Endothelial cell of umbilical vein (primary cell): Measurements from ENCODE around the gene MVK.

ENCODE experiments used
- CTCF ChIP-seq, 2 donors: IDR thresholded peaks; 1 replicate in 1 of 2; 2 replicates in 1 of 2; pipeline ENCODE4 v1.5.1; 2011; ENCODE audit warnings: low read length in 2 of 2, mild to moderate bottlenecking in 2 of 2, moderate library complexity in 2 of 2, control low read depth in 1 of 2, inconsistent platforms in 1 of 2, low read depth in 1 of 2; ENCODE audit not compliant: insufficient read depth in 1 of 2; ENCODE audit errors: extremely low read depth in 1 of 2
- EZH2 ChIP-seq: IDR thresholded peaks from 2 replicates; pipeline ENCODE4 v1.6.1; 2012; ENCODE audit warnings: borderline replicate concordance, low read depth, mild to moderate bottlenecking, moderate library complexity, low read length, inconsistent platforms; ENCODE audit not compliant: severe bottlenecking
- GATA2 ChIP-seq: IDR thresholded peaks from 2 replicates; pipeline ENCODE4 v1.7.0; 2011; ENCODE audit warnings: low read depth, mild to moderate bottlenecking, moderate library complexity, mixed read lengths, low read length; ENCODE audit not compliant: insufficient read length, insufficient read depth
- JUN ChIP-seq: IDR thresholded peaks from 2 replicates; pipeline ENCODE4 v1.6.1; 2011; ENCODE audit warnings: borderline replicate concordance, low read depth; ENCODE audit not compliant: insufficient read length, insufficient read depth
- MYC ChIP-seq: IDR thresholded peaks from one replicate; pipeline ENCODE4 v1.6.1; 2011; ENCODE audit warnings: mild to moderate bottlenecking, low read depth, low read length
- POLR2A ChIP-seq: IDR thresholded peaks from 2 replicates; pipeline ENCODE4 v1.6.1; 2012; ENCODE audit warnings: low read depth, mild to moderate bottlenecking, control low read depth, low read length
- POLR2AphosphoS5 ChIP-seq: IDR thresholded peaks from 2 replicates; pipeline ENCODE4 v1.6.1; 2012; ENCODE audit warnings: low read depth, mild to moderate bottlenecking, control low read depth, low read length, moderate library complexity; ENCODE audit not compliant: insufficient read depth

DNA sequence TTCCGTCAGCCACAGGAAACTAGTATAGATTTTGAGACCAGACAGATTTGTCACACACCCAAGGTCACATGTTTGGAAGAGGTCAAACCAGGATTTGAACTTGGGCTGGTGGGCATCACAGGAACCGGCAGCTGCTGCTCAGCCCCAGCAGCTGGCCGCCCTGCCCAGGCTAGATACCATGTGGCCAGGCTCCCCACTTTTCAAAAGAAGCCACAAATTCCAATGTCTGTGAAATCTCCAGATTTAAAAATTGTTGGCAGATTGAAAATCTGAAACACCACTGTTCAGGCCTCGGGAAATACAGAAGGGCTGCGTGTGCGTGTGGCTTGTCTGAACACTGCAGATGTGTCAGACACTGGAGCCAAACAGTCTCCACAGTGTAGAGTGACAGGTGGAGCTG lies 30.7 kb upstream of the MVK start:
- TF ChIP-seq POLR2A (no peak), CTCF (IDR thresholded peaks at IDR 0.05; ENCODE audit: extremely low read depth in 1 of 2, insufficient read depth in 1 of 2, low read depth in 1 of 2, low read length in 2 of 2) (no peak), POLR2AphosphoS5 (no peak), MYC (no peak), EZH2 (no peak), JUN (no peak), GATA2 (no peak)
